Measurements from ENCODE around the gene ACSL3. TPM values are rescaled to one million over a fixed set of nuclear protein-coding genes. Genes with fewer than 3 reads are reported as not detected.

The ACSL3 gene
- total and polyA plus RNA-seq, 7 donors, result 7.9 to 75.7 (median 48.2) TPM

DNA sequence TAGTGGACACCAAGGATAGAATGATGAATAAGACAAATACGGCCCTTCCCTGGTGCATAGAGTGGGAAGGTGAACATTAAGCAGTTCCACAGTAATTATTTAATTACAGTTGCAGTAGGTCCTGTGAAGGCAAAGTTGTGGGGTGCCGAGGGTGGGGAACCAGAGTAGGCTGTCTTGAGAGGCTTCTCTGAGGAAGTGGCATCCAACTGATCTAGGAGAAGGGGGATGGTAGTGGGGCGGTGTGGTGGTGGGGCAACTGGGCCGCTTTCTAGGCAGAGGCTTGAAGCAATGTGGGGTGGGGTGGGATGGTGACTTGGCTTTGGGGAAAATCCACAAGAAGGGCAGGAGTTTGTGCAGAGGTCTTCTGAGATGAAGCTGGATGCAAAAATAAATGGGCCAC is 11.7 kb downstream of the ACSL3 start:
- no peak for DNase-seq
- Histone ChIP-seq H3K27ac (no peak overlapping the region), H3K9me3 (no peaks in the 10 kb centered on the region), H3K4me3 (no peak overlapping the region), H3K36me3 (no peaks in the 10 kb centered on the region), H3K27me3 (no peaks in the 10 kb centered on the region), H3K4me1 (peaks cover 0 to 35% (median 28%) of the 10 kb centered on the region in 4 donors)
- intact Hi-C loops (cut with DNase I), result no loop called here
- TF ChIP-seq, protein P1, sequence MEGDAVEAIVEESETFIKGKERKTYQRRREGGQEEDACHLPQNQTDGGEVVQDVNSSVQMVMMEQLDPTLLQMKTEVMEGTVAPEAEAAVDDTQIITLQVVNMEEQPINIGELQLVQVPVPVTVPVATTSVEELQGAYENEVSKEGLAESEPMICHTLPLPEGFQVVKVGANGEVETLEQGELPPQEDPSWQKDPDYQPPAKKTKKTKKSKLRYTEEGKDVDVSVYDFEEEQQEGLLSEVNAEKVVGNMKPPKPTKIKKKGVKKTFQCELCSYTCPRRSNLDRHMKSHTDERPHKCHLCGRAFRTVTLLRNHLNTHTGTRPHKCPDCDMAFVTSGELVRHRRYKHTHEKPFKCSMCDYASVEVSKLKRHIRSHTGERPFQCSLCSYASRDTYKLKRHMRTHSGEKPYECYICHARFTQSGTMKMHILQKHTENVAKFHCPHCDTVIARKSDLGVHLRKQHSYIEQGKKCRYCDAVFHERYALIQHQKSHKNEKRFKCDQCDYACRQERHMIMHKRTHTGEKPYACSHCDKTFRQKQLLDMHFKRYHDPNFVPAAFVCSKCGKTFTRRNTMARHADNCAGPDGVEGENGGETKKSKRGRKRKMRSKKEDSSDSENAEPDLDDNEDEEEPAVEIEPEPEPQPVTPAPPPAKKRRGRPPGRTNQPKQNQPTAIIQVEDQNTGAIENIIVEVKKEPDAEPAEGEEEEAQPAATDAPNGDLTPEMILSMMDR (IDR thresholded peaks at IDR 0.05), result no peak
- TF ChIP-seq POLR2AphosphoS5 (IDR thresholded peaks at IDR 0.05) (no peak), POLR2A (IDR thresholded peaks at IDR 0.05) (no peak), EP300 (IDR thresholded peaks at IDR 0.05) (no peak)
- WGBS, 2 donors, result 91 to 92% methylated on average over 4 of the region's 4 CpGs

DNA sequence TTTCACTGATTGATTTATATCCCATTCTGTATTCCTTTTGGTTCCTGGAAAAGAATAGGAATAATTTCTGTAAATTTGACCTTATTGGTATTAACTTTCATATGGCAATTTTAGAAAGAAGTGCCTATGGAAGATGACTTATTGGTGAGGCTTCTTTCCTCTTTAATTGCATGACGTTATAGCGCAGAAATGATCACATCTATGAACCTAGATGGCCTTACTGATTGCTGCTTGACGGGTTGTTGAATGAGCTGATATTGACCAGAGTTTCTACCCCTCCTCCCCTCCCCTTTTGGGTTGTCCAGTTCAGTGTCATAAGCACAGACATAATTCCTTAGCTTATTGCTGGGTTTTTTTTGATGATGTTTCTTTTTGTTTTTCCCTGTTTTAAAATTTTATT is 14.6 kb downstream of the ACSL3 start:
- WGBS, 2 donors, result 92 to 95% methylated on average over 3 of the region's 3 CpGs
- H3K9me3 ChIP-seq, result no peaks in the 10 kb centered on the region
- no peak for TF ChIP-seq EP300 (IDR thresholded peaks at IDR 0.05)
- no peak for TF ChIP-seq POLR2A (IDR thresholded peaks at IDR 0.05)
- TF ChIP-seq POLR2AphosphoS5 (IDR thresholded peaks at IDR 0.05), result no peak
- TF ChIP-seq, protein P1 (IDR thresholded peaks at IDR 0.05), result no peak
- intact Hi-C loops (cut with DNase I), result no loop called here
- no peak overlapping the region for H3K4me3 ChIP-seq
- DNase-seq, result no peak
- H3K27ac ChIP-seq, result no peak overlapping the region
- no peaks in the 10 kb centered on the region for H3K36me3 ChIP-seq
- H3K27me3 ChIP-seq, result no peaks in the 10 kb centered on the region
- H3K4me1 ChIP-seq, result peaks cover 0 to 26% (median 23%) of the 10 kb centered on the region in 4 donors

DNA sequence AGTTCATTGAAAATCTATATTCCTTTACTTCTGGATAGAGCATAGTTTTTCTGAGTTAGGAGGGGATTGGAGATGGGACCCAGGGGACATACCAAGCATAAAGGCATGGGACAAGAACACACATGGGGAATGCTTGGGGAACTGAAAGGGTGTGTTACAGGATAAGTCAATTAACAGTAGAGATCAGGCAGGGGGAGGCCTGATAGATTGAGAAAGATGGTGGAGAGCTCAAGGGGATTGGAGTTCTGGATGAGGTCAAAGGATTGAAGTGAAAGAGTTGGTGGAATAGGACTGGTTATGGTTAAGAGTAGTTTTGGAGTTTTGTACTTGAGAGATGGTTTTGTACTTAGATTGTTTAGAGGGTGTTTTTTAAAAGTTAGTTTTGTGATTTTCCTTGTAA is 16.1 kb downstream of the ACSL3 start:
- Histone ChIP-seq H3K27ac (no peak overlapping the region), H3K4me3 (no peak overlapping the region), H3K36me3 (no peaks in the 10 kb centered on the region), H3K27me3 (no peaks in the 10 kb centered on the region), H3K4me1 (peaks cover 0 to 19% (median 16%) of the 10 kb centered on the region in 4 donors), H3K9me3 (no peaks in the 10 kb centered on the region)
- intact Hi-C loops (cut with DNase I), result no loop called here
- TF ChIP-seq EP300 (IDR thresholded peaks at IDR 0.05) (no peak), POLR2A (IDR thresholded peaks at IDR 0.05) (no peak), POLR2AphosphoS5 (IDR thresholded peaks at IDR 0.05) (no peak)
- TF ChIP-seq, protein P1 (IDR thresholded peaks at IDR 0.05), result no peak
- DNase-seq, result no peak

DNA sequence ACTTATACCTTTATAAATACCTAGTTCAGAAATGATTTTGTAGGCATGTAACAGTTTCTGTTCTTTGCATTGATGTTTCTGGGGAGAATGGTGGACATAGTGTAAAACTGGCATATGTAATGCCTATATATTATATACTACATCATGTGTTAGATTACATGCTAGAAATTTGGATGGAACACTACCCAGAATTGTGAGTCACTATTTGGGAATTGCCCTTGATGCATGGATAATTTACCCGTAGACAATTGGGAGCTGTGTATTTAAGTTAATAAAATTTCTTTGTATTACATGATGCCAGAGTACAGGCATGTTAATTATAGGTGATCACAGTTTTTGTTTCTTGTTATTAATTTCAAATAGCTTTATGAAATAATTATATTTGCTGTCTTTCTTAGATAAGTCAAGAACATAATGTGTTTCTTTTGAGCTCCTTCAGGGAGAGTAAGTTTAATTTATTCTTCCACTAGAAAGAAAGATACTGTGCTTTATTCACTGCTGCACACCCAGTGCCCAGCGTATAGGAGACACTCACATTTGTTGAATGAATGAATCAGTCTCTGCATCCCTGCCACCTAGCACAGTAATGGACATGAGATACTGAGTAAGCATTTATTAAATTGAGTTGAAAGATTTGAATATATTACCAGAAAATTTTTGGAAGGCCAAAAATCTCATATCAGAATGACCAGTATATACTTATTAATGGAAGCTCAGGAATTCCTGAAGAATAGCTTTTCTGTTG is 16.9 kb downstream of the ACSL3 start:
- Histone ChIP-seq H3K9me3 (no peaks in the 10 kb centered on the region), H3K36me3 (no peaks in the 10 kb centered on the region), H3K27ac (no peak overlapping the region), H3K4me3 (no peak overlapping the region), H3K4me1 (peaks cover 0 to 19% (median 16%) of the 10 kb centered on the region in 4 donors), H3K27me3 (no peaks in the 10 kb centered on the region)
- intact Hi-C loops (cut with DNase I), result loop anchor here (2.0 kb wide), 1 partner anchor 15 kb away; no protein-coding TSS in a partner anchor
- DNase-seq, result no peak
- TF ChIP-seq POLR2AphosphoS5 (IDR thresholded peaks at IDR 0.05), result no peak
- TF ChIP-seq, protein P1 (IDR thresholded peaks at IDR 0.05), result no peak
- TF ChIP-seq POLR2A (IDR thresholded peaks at IDR 0.05), result no peak
- no peak for TF ChIP-seq EP300 (IDR thresholded peaks at IDR 0.05)
- 57 to 87% methylated on average over 2 of the region's 2 CpGs for WGBS, 2 donors

Data from sigmoid colon (tissue), 7 donors.